Parathyroid adenoma (tissue), 2 donors: ENCODE results near the gene ITGB3.

Experiments
- H2AFZ ChIP-seq: fragments of 300-600 bp; sonication (generic); one replicate; pipeline ENCODE4 v1.7.0; 2017; ENCODE audit warnings: antibody characterized with exemption, mild to moderate bottlenecking
- H3K27ac ChIP-seq: fragments of 300-600 bp; sonication (generic); one replicate; pipeline ENCODE4 v1.7.0; 2017
- H3K27me3 ChIP-seq: fragments of 300-600 bp; sonication (generic); one replicate; pipeline ENCODE4 v1.7.0; 2017; ENCODE audit warnings: low read length; ENCODE audit not compliant: control insufficient read depth, insufficient read depth
- H3K36me3 ChIP-seq: fragments of 300-600 bp; sonication (generic); one replicate; pipeline ENCODE4 v1.7.0; 2017; ENCODE audit warnings: low read length; ENCODE audit not compliant: control insufficient read depth, insufficient read depth
- H3K4me1 ChIP-seq: fragments of 300-600 bp; sonication (generic); one replicate; pipeline ENCODE4 v1.7.0; 2017; ENCODE audit warnings: control low read depth
- H3K4me2 ChIP-seq: fragments of 300-600 bp; sonication (generic); one replicate; pipeline ENCODE4 v1.7.0; 2017; ENCODE audit warnings: low read length
- H3K4me3 ChIP-seq: fragments of 300-600 bp; sonication (generic); one replicate; pipeline ENCODE4 v1.7.0; 2017; ENCODE audit warnings: low read depth, low read length
- H3K79me2 ChIP-seq: fragments of 300-600 bp; sonication (generic); one replicate; pipeline ENCODE4 v1.7.0; 2017; ENCODE audit warnings: control low read depth
- H3K9ac ChIP-seq: fragments of 300-600 bp; sonication (generic); one replicate; pipeline ENCODE4 v1.7.0; 2017; ENCODE audit warnings: mild to moderate bottlenecking
- H3K9me3 ChIP-seq: fragments of 300-600 bp; sonication (generic); one replicate; pipeline ENCODE4 v1.7.0; 2017; ENCODE audit warnings: low read length; ENCODE audit not compliant: control insufficient read depth
- TF ChIP-seq, protein P1 (sequence below): fragments of 300-600 bp; sonication (generic); IDR thresholded peaks from one replicate; pipeline ENCODE4 v1.7.0; 2017; ENCODE audit warnings: antibody characterized with exemption, mild to moderate bottlenecking
- donor health status: primary hyperparathyroidism.

Gene ITGB3

DNA sequence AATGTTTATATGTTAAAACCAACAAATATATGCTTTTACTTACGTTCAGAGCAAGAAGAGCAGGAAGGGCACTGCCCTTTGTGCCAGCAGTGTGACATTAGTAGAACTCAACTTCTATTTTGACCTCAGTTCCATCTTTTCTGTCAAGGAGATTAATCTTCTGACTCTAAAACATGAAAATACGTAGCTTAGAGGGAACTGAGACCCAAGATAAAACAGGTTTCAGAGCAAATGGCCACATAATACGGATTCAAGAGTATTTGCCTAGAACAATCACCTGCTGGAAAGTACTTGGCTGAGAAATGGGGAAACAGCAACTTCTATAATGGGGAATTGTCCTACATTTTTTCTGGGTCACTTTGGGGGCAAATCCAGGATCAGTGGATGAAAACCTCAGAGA lies 22.3 kb upstream of the ITGB3 start:
- Histone ChIP-seq H3K27me3 (no peaks in the 10 kb centered on the region), H3K4me3 (no peak overlapping the region), H3K27ac (no peak overlapping the region), H3K9me3 (no peaks in the 10 kb centered on the region), H3K9ac (no peak overlapping the region), H2AFZ (no peak overlapping the region), H3K36me3 (no peaks in the 10 kb centered on the region), H3K4me1 (peaks cover 13% of the 10 kb centered on the region), H3K79me2 (no peaks in the 10 kb centered on the region), H3K4me2 (no peak overlapping the region)
- TF ChIP-seq, protein P1, sequence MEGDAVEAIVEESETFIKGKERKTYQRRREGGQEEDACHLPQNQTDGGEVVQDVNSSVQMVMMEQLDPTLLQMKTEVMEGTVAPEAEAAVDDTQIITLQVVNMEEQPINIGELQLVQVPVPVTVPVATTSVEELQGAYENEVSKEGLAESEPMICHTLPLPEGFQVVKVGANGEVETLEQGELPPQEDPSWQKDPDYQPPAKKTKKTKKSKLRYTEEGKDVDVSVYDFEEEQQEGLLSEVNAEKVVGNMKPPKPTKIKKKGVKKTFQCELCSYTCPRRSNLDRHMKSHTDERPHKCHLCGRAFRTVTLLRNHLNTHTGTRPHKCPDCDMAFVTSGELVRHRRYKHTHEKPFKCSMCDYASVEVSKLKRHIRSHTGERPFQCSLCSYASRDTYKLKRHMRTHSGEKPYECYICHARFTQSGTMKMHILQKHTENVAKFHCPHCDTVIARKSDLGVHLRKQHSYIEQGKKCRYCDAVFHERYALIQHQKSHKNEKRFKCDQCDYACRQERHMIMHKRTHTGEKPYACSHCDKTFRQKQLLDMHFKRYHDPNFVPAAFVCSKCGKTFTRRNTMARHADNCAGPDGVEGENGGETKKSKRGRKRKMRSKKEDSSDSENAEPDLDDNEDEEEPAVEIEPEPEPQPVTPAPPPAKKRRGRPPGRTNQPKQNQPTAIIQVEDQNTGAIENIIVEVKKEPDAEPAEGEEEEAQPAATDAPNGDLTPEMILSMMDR, result no peak

DNA sequence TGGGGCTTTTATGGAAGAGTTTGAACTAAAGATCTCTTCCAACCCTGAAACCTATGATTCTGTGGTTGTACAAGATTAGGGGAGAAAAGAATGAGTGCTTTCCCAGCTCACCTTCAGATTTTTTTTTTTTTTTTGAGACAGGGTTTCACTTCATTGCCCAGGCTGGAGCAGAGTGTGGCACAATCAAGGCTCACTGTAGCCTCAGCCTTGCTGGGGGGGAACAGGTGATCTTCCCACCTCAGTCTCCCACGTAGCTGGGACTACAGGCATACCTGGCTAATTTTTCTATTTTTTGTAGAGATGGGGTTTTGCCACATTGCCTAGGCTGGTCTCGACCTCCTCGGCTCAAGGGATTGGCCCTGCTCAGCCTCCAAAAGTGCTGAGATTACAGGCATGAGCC lies 21.8 kb upstream of the ITGB3 start:
- Histone ChIP-seq H3K27ac (no peak overlapping the region), H3K9me3 (no peaks in the 10 kb centered on the region), H3K9ac (no peak overlapping the region), H3K27me3 (no peaks in the 10 kb centered on the region), H3K79me2 (no peaks in the 10 kb centered on the region), H2AFZ (no peak overlapping the region), H3K4me1 (peaks cover 13% of the 10 kb centered on the region), H3K4me3 (no peak overlapping the region), H3K36me3 (no peaks in the 10 kb centered on the region), H3K4me2 (no peak overlapping the region)
- TF ChIP-seq, protein P1, result no peak

DNA sequence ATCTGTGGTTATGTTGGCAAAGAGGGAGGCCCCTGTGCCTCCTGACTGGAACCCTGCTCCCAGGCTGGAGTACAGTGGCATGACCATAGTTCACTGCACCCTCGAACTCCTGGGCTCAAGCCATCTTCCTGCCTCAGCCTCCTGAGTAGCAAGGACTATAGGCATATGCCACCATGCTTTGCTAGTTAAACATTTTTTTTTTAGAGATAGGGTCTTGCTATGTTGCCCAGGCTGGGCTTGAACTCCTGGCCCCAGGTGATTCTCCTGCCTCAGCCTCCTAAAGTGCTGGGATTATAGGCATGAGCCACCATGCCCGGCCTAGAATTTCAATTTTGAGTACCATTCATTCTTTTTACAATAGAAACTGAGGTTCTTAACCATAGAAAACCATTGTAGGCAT lies 21.2 kb upstream of the ITGB3 start:
- Histone ChIP-seq H3K27ac (peak overlapping the region; percentile 63), H3K4me1 (peaks cover 13% of the 10 kb centered on the region), H3K27me3 (no peaks in the 10 kb centered on the region), H3K79me2 (no peaks in the 10 kb centered on the region), H2AFZ (peak overlapping the region; percentile 70), H3K4me2 (no peak overlapping the region), H3K9me3 (no peaks in the 10 kb centered on the region), H3K9ac (no peak overlapping the region), H3K4me3 (no peak overlapping the region), H3K36me3 (no peaks in the 10 kb centered on the region)
- TF ChIP-seq, protein P1, result no peak

DNA sequence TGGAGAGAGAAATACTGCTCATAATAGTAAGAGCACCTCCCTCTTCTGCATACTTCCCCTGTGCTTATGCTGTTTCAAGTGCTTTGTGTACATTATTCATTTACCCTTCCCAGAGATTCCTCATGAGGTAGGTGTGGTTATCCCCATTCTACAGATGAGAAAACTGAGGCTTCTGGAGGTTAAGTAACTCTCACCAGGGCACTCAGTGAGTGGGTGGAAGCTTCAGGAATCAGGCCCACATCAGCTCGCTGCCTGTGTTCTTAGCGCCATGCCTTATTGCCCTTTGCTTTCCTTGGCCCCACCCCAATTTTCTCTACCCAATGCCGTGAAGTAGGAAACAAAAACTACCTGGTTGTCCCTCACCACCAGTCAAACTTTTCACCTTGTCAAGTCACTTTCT lies 18.1 kb upstream of the ITGB3 start:
- no peaks in the 10 kb centered on the region for H3K9me3 ChIP-seq
- no peaks in the 10 kb centered on the region for H3K27me3 ChIP-seq
- TF ChIP-seq, protein P1, result no peak
- no peaks in the 10 kb centered on the region for H3K79me2 ChIP-seq
- no peak overlapping the region for H3K4me3 ChIP-seq
- peaks cover 20% of the 10 kb centered on the region for H3K4me1 ChIP-seq
- H3K36me3 ChIP-seq, result no peaks in the 10 kb centered on the region
- no peak overlapping the region for H3K4me2 ChIP-seq
- H3K27ac ChIP-seq, result no peak overlapping the region
- no peak overlapping the region for H3K9ac ChIP-seq
- no peak overlapping the region for H2AFZ ChIP-seq

DNA sequence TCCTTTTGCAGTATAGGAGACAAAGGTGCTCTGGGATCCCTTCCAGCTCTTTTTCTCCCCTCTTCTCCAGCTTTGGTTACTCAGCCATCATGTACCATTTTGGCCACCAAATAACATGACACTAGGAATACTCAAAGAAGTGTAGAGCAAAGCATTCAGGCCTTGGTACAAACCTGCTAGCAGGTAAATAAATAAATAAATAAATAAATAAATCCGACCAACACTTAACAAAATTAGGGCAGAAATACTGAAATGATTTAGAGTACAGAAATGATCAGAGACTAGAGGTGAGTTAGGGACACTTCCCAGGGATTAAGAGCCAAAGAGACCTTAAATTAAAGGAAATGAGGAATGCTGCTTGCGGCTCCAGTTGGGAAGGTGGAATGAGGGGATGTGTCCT lies 17.7 kb upstream of the ITGB3 start:
- Histone ChIP-seq H3K4me3 (no peak overlapping the region), H3K79me2 (no peaks in the 10 kb centered on the region), H3K9ac (no peak overlapping the region), H3K4me2 (no peak overlapping the region), H3K27ac (no peak overlapping the region), H3K4me1 (peaks cover 23% of the 10 kb centered on the region), H3K27me3 (no peaks in the 10 kb centered on the region), H2AFZ (no peak overlapping the region), H3K9me3 (no peaks in the 10 kb centered on the region), H3K36me3 (no peaks in the 10 kb centered on the region)
- TF ChIP-seq, protein P1, result no peak
